DND-41 (cell line): ENCODE data around the gene TMEM132D.

Experiments used
- ATAC-seq: fragments of 200-7000 bp; cut with Tn5 transposase; 3 replicates; pipeline ENCODE4 v1.9.1; 2021; ENCODE audit warnings: low read depth; ENCODE audit not compliant: insufficient read depth
- DNase-seq: peaks from one replicate; pipeline ENCODE4 v3.0.0-alpha.2; 2020
- H2AFZ ChIP-seq: 2 replicates; pipeline ENCODE4 v1.6.0; 2012; ENCODE audit warnings: low read depth, low read length
- H3K27ac ChIP-seq: 2 replicates; pipeline ENCODE4 v1.5.1; 2012; ENCODE audit warnings: low read length, inconsistent platforms
- H3K27me3 ChIP-seq: fragments of 200-600 bp; sonication (generic); 2 replicates; pipeline ENCODE4 v1.6.0; 2012; ENCODE audit warnings: low read length, mild to moderate bottlenecking, inconsistent platforms; ENCODE audit not compliant: insufficient read depth, poor library complexity
- H3K36me3 ChIP-seq: 2 replicates; pipeline ENCODE4 v1.5.1; 2012; ENCODE audit warnings: low read length, inconsistent platforms; ENCODE audit not compliant: insufficient read depth
- H3K4me1 ChIP-seq: 2 replicates; pipeline ENCODE4 v1.5.1; 2012; ENCODE audit warnings: mild to moderate bottlenecking, low read length; ENCODE audit not compliant: insufficient read depth
- H3K4me2 ChIP-seq: 2 replicates; pipeline ENCODE4 v1.6.0; 2012; ENCODE audit warnings: mild to moderate bottlenecking, moderate library complexity, low read length, inconsistent platforms; ENCODE audit not compliant: insufficient read depth
- H3K4me3 ChIP-seq, 2 experiments: fragments of 200-600 bp in 1 of 2; shearing (Covaris generic) in 1 of 2; 2 replicates each; pipeline ENCODE4 v1.5.1; 2012 to 2016; ENCODE audit warnings: inconsistent platforms in 2 of 2, low read length in 2 of 2, mild to moderate bottlenecking in 2 of 2, low read depth in 1 of 2, moderate library complexity in 1 of 2
- H3K79me2 ChIP-seq: 2 replicates; pipeline ENCODE4 v1.6.0; 2012; ENCODE audit warnings: low read length, inconsistent platforms; ENCODE audit not compliant: insufficient read depth
- H3K9ac ChIP-seq: 2 replicates; pipeline ENCODE4 v1.6.0; 2012; ENCODE audit warnings: low read depth, mild to moderate bottlenecking, inconsistent platforms, low read length, moderate library complexity
- H3K9me3 ChIP-seq: 2 replicates; pipeline ENCODE4 v1.5.1; 2012; ENCODE audit warnings: low read length, moderate library complexity, mild to moderate bottlenecking, inconsistent platforms; ENCODE audit not compliant: insufficient read depth, severe bottlenecking
- H4K20me1 ChIP-seq: 2 replicates; pipeline ENCODE4 v1.6.0; 2012; ENCODE audit warnings: low read length; ENCODE audit not compliant: insufficient read depth
- CTCF ChIP-seq: IDR thresholded peaks from 2 replicates; pipeline ENCODE4 v1.5.1; 2012; ENCODE audit warnings: borderline replicate concordance, low read length, moderate library complexity, mild to moderate bottlenecking; ENCODE audit not compliant: poor library complexity, severe bottlenecking; ENCODE audit errors: extremely low read depth
- EZH2 ChIP-seq: IDR thresholded peaks from 3 replicates; pipeline ENCODE4 v1.6.1; 2012; ENCODE audit warnings: borderline replicate concordance, low read depth, mild to moderate bottlenecking, moderate library complexity, low read length, inconsistent platforms; ENCODE audit not compliant: severe bottlenecking

Gene TMEM132D

GRCh38 chr12:129826273-129826672, 77.6 kb downstream of the TMEM132D start:
- Histone ChIP-seq H3K9me3 (no peaks in the 10 kb centered on the region), H3K79me2 (no peaks in the 10 kb centered on the region), H3K27me3 (no peaks in the 10 kb centered on the region), H4K20me1 (no peaks in the 10 kb centered on the region), H3K4me2 (no peak overlapping the region), H3K4me3 (no peak overlapping the region), H3K4me1 (peaks cover 13% of the 10 kb centered on the region), H3K36me3 (no peaks in the 10 kb centered on the region), H3K9ac (no peak overlapping the region), H3K27ac (no peak overlapping the region), H2AFZ (no peak overlapping the region)
- TF ChIP-seq CTCF, result no peak
- TF ChIP-seq EZH2, result no peak
- ATAC-seq, result no peak
- DNase-seq, result no peak

GRCh38 chr12:129825316-129825715, 78.5 kb downstream of the TMEM132D start:
- no peaks in the 10 kb centered on the region for H3K27me3 ChIP-seq
- H3K79me2 ChIP-seq, result no peaks in the 10 kb centered on the region
- no peaks in the 10 kb centered on the region for H4K20me1 ChIP-seq
- H3K9me3 ChIP-seq, result no peaks in the 10 kb centered on the region
- H3K9ac ChIP-seq, result no peak overlapping the region
- ATAC-seq (no peak), DNase-seq (no peak)
- H3K27ac ChIP-seq, result no peak overlapping the region
- H3K36me3 ChIP-seq, result no peaks in the 10 kb centered on the region
- no peak overlapping the region for H3K4me2 ChIP-seq
- no peak overlapping the region for H2AFZ ChIP-seq
- no peak overlapping the region for H3K4me3 ChIP-seq
- H3K4me1 ChIP-seq, result peaks cover 13% of the 10 kb centered on the region
- TF ChIP-seq CTCF (no peak), EZH2 (no peak)

GRCh38 chr12:129821964-129822363, 81.9 kb downstream of the TMEM132D start:
- no peaks in the 10 kb centered on the region for H3K36me3 ChIP-seq
- no peak overlapping the region for H3K4me3 ChIP-seq
- TF ChIP-seq EZH2 (no peak), CTCF (no peak)
- ATAC-seq (peak; percentile 50; the same call in 2 of the 3 replicates), DNase-seq (peak; percentile 5)
- H3K9ac ChIP-seq, result no peak overlapping the region
- peaks cover 13% of the 10 kb centered on the region for H3K4me1 ChIP-seq
- H2AFZ ChIP-seq, result no peak overlapping the region
- H3K79me2 ChIP-seq, result no peaks in the 10 kb centered on the region
- no peak overlapping the region for H3K27ac ChIP-seq
- no peaks in the 10 kb centered on the region for H3K27me3 ChIP-seq
- no peaks in the 10 kb centered on the region for H4K20me1 ChIP-seq
- H3K4me2 ChIP-seq, result no peak overlapping the region
- H3K9me3 ChIP-seq, result no peaks in the 10 kb centered on the region

GRCh38 chr12:129819391-129819790, 84.4 kb downstream of the TMEM132D start:
- H2AFZ ChIP-seq, result no peak overlapping the region
- H4K20me1 ChIP-seq, result no peaks in the 10 kb centered on the region
- no peaks in the 10 kb centered on the region for H3K27me3 ChIP-seq
- DNase-seq, result no peak
- no peaks in the 10 kb centered on the region for H3K9me3 ChIP-seq
- no peak for TF ChIP-seq CTCF
- TF ChIP-seq EZH2, result no peak
- ATAC-seq, result no peak
- no peak overlapping the region for H3K9ac ChIP-seq
- H3K4me1 ChIP-seq, result peaks cover 13% of the 10 kb centered on the region
- no peak overlapping the region for H3K27ac ChIP-seq
- no peak overlapping the region for H3K4me2 ChIP-seq
- H3K4me3 ChIP-seq, result no peak overlapping the region
- H3K36me3 ChIP-seq, result no peaks in the 10 kb centered on the region
- H3K79me2 ChIP-seq, result no peaks in the 10 kb centered on the region
